Smooth muscle cell (in vitro differentiated cells): ENCODE results near the gene TMPRSS6. TPM values are rescaled to one million over a fixed set of nuclear protein-coding genes. Genes with fewer than 3 reads are reported as not detected.

Source experiments
- DNase-seq: peaks from one replicate; lab custom pipeline; 2025; ENCODE audit not compliant: unreplicated experiment; lab: John Stamatoyannopoulos, UW
- H2AFZ ChIP-seq: fragments of 200-600 bp; sonication (generic); 2 replicates; pipeline ENCODE4 v1.6.0; 2016; ENCODE audit warnings: antibody characterized with exemption, low read depth, mild to moderate bottlenecking
- H3F3A ChIP-seq: fragments of 200-600 bp; sonication (generic); 2 replicates; pipeline ENCODE4 v1.6.0; 2017; ENCODE audit warnings: antibody characterized with exemption, low read depth
- H3K27ac ChIP-seq: fragments of 200-600 bp; sonication (generic); 2 replicates; pipeline ENCODE4 v1.5.1; 2016; ENCODE audit warnings: low read depth, mild to moderate bottlenecking
- H3K27me3 ChIP-seq: fragments of 200-600 bp; sonication (generic); 2 replicates; pipeline ENCODE4 v1.6.1; 2016; ENCODE audit warnings: low read depth, mild to moderate bottlenecking
- H3K36me3 ChIP-seq: fragments of 200-600 bp; sonication (generic); 2 replicates; pipeline ENCODE4 v1.5.1; 2016; ENCODE audit warnings: low read depth
- H3K4me1 ChIP-seq: fragments of 200-600 bp; sonication (generic); 2 replicates; pipeline ENCODE4 v1.5.1; 2016; ENCODE audit warnings: low read depth
- H3K4me2 ChIP-seq: fragments of 200-600 bp; sonication (generic); 2 replicates; pipeline ENCODE4 v1.6.0; 2016; ENCODE audit warnings: mild to moderate bottlenecking
- H3K4me3 ChIP-seq: fragments of 200-600 bp; sonication (generic); 2 replicates; pipeline ENCODE4 v1.5.1; 2016; ENCODE audit warnings: mild to moderate bottlenecking
- H3K79me2 ChIP-seq: fragments of 200-600 bp; sonication (generic); 2 replicates; pipeline ENCODE4 v1.6.0; 2016; ENCODE audit warnings: low read depth, mild to moderate bottlenecking
- H3K9ac ChIP-seq: fragments of 200-600 bp; sonication (generic); 2 replicates; pipeline ENCODE4 v1.6.0; 2016; ENCODE audit warnings: low read depth
- H3K9me3 ChIP-seq: fragments of 200-600 bp; sonication (generic); replicated peaks from 2 replicates; pipeline ENCODE4 v1.5.1; 2016; ENCODE audit warnings: low read depth
- H4K20me1 ChIP-seq: fragments of 200-600 bp; sonication (generic); 2 replicates; pipeline ENCODE4 v1.6.0; 2016; ENCODE audit warnings: low read depth
- WGBS: methylation state at CpG from one replicate; pipeline ENCODE4 v1.1.7; 2016; ENCODE audit warnings: low lambda C conversion rate; 5-methylcytosine and 5-hydroxymethylcytosine counted together
- polyA plus RNA-seq: library from polyadenylated mRNA; unstranded; fragments of >200 nt; fragmentation: Nextera tagmentation; extraction: Ambion mirVana; gene quantifications from 2 replicates; pipeline ENCODE4 v1.2.1, GENCODE V29; 2016
- total RNA-seq: library from RNA; depleted of rRNA; stranded (reverse); fragments of >200 nt; gene quantifications from 2 replicates; pipeline ENCODE4 v1.2.3, GENCODE V29; 2014
- TF ChIP-seq, protein P1 (sequence below): fragments of 200-600 bp; sonication (generic); IDR thresholded peaks from 2 replicates; pipeline ENCODE4 v1.5.1; 2017; ENCODE audit warnings: borderline replicate concordance, mild to moderate bottlenecking, antibody characterized with exemption; ENCODE audit not compliant: insufficient read depth, poor library complexity, severe bottlenecking

TMPRSS6 gene
- total and polyA plus RNA-seq, 2 experiments from 2014 or later: not detected

DNA sequence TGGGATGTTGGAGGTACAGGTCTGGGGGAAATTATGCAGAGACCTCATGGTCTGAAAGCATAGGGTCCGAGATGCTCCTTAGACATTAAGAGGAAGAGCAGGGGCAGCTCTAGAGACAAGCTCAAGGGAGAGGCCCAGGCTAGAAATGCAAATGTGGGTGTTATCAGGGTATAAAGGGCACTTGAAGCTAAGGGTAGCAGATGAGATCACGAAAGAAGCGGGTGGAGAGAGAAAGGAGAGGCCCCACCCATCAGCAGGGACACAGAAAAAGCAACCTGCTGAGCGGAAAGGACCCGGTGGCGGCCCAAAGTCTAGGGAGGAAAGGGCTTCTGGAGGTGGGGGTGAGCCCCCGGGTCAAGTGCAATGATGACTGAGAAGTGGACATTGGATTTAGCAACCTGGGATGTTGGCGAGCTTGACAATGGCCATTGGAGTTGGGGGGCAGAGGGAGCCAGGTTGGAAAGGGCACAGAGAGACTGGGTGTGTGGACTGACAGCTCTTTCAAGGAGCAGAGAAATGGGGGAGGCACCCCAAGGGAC lies 8.9 kb downstream of the TMPRSS6 start:
- 81% methylated on average over 8 of the region's 8 CpGs for WGBS
- H3K4me3 ChIP-seq: no peak overlapping the region
- DNase-seq: no peak
- H3K9me3 ChIP-seq: no peaks in the 10 kb centered on the region
- no peak overlapping the region for H3K4me2 ChIP-seq
- no peaks in the 10 kb centered on the region for H3K36me3 ChIP-seq
- H4K20me1 ChIP-seq: no peaks in the 10 kb centered on the region
- H3K27me3 ChIP-seq: peaks cover 5% of the 10 kb centered on the region
- H3K79me2 ChIP-seq: no peaks in the 10 kb centered on the region
- H3K4me1 ChIP-seq: no peaks in the 10 kb centered on the region
- H3K27ac ChIP-seq: no peak overlapping the region
- TF ChIP-seq, protein P1, sequence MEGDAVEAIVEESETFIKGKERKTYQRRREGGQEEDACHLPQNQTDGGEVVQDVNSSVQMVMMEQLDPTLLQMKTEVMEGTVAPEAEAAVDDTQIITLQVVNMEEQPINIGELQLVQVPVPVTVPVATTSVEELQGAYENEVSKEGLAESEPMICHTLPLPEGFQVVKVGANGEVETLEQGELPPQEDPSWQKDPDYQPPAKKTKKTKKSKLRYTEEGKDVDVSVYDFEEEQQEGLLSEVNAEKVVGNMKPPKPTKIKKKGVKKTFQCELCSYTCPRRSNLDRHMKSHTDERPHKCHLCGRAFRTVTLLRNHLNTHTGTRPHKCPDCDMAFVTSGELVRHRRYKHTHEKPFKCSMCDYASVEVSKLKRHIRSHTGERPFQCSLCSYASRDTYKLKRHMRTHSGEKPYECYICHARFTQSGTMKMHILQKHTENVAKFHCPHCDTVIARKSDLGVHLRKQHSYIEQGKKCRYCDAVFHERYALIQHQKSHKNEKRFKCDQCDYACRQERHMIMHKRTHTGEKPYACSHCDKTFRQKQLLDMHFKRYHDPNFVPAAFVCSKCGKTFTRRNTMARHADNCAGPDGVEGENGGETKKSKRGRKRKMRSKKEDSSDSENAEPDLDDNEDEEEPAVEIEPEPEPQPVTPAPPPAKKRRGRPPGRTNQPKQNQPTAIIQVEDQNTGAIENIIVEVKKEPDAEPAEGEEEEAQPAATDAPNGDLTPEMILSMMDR: no peak
- no peaks in the 10 kb centered on the region for H3F3A ChIP-seq
- no peak overlapping the region for H3K9ac ChIP-seq
- no peak overlapping the region for H2AFZ ChIP-seq

DNA sequence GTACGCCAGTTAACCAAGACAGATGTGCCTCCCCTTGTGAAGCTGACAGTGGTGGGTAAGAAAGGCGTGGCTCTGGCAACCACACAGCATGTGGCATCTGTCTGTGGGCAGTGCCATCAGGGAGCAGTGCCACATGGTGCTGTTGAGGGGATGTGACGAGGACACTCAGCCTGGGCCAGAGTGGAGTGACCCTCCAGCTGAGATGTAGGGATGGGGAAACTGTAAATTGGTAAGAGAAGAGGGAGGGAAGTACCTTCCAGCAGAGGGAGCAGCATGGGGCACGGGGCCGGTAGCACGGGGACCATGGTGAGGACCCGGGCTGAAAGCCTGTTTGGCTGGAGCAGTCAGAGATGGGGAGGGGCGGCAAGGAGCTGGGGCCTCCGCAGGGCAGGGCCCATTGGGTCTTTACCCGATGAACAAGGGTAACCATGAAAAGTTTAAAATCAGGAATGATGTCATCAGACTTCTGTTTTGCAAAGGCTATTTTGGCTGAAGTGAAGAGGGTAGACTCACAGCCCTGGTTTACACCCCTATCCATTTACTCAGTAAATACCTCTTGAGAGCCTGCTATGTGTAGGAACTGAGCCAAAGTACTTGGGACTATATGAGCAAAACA lies 10.4 kb downstream of the TMPRSS6 start:
- Histone ChIP-seq H3K27me3 (peaks cover 13% of the 10 kb centered on the region), H3K9ac (no peak overlapping the region), H4K20me1 (no peaks in the 10 kb centered on the region), H3K36me3 (no peaks in the 10 kb centered on the region), H3K9me3 (no peaks in the 10 kb centered on the region), H3K79me2 (no peaks in the 10 kb centered on the region), H3F3A (no peaks in the 10 kb centered on the region), H3K4me3 (no peak overlapping the region), H3K27ac (no peak overlapping the region), H3K4me1 (no peaks in the 10 kb centered on the region), H3K4me2 (no peak overlapping the region), H2AFZ (no peak overlapping the region)
- DNase-seq: no peak
- 61% methylated on average over 10 of the region's 10 CpGs for WGBS
- TF ChIP-seq, protein P1: peak; percentile 4

DNA sequence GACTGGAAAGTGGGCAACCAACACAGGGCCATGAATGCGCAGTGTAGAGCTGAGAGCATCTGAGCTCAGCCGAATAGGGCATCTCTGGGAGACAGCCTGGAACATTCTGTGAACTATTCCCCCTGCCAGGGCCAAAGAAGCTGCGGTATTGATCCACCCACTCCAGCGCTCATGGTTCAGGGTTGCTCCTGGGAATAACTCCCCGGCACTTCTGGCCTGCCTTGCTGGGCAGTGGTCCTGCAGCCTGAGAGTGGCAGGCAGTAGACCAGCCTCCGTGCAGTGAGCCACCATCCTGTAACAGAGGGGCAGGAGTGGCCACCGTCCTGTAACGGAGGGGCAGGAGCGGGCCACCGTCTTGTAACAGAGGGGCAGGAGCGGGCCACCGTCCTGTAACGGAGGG lies 12.2 kb downstream of the TMPRSS6 start:
- H3K27me3 ChIP-seq: peaks cover 13% of the 10 kb centered on the region
- H3K27ac ChIP-seq: no peak overlapping the region
- no peak overlapping the region for H2AFZ ChIP-seq
- no peaks in the 10 kb centered on the region for H3K4me1 ChIP-seq
- H3K4me3 ChIP-seq: no peak overlapping the region
- H4K20me1 ChIP-seq: no peaks in the 10 kb centered on the region
- TF ChIP-seq, protein P1: no peak
- H3K9me3 ChIP-seq: no peaks in the 10 kb centered on the region
- no peaks in the 10 kb centered on the region for H3F3A ChIP-seq
- no peaks in the 10 kb centered on the region for H3K79me2 ChIP-seq
- no peak overlapping the region for H3K9ac ChIP-seq
- no peak overlapping the region for H3K4me2 ChIP-seq
- H3K36me3 ChIP-seq: no peaks in the 10 kb centered on the region
- DNase-seq: no peak
- WGBS: 56% methylated on average over 11 of the region's 13 CpGs

DNA sequence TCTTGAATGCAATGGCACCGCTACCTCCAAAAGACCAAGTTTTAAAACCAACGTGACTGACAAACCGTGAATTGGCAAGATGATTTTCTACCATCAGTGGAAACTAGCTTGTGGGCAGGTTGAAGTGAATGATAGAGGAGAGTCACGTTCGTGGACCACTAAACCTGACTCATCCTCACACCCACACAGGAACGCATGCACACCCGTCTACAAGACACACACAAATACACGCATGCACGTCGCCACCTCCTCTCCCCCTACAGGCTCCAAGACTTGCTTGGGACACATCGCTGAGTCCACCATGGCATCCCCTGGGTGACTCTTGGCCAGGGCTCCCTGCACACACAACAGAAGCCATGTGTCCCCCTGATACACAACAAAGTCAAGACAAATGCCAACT lies 14.4 kb downstream of the TMPRSS6 start:
- Histone ChIP-seq H4K20me1 (no peaks in the 10 kb centered on the region), H3K9me3 (no peaks in the 10 kb centered on the region), H3K4me3 (no peak overlapping the region), H3K79me2 (no peaks in the 10 kb centered on the region), H3K27me3 (peaks cover 13% of the 10 kb centered on the region), H3F3A (no peaks in the 10 kb centered on the region), H2AFZ (no peak overlapping the region), H3K36me3 (no peaks in the 10 kb centered on the region), H3K4me1 (no peaks in the 10 kb centered on the region), H3K9ac (no peak overlapping the region), H3K4me2 (no peak overlapping the region), H3K27ac (no peak overlapping the region)
- no peak for DNase-seq
- 84% methylated on average over 11 of the region's 11 CpGs for WGBS
- TF ChIP-seq, protein P1: no peak
